IPS DF 4.7 (cell line): Measurements from ENCODE around the gene OPN4.

Experiments
- DNase-seq: peaks from one replicate; pipeline ENCODE4 v3.0.0-alpha.2; 2013; ENCODE audit warnings: low spot score; ENCODE audit errors: extremely low read depth

OPN4 gene

DNA sequence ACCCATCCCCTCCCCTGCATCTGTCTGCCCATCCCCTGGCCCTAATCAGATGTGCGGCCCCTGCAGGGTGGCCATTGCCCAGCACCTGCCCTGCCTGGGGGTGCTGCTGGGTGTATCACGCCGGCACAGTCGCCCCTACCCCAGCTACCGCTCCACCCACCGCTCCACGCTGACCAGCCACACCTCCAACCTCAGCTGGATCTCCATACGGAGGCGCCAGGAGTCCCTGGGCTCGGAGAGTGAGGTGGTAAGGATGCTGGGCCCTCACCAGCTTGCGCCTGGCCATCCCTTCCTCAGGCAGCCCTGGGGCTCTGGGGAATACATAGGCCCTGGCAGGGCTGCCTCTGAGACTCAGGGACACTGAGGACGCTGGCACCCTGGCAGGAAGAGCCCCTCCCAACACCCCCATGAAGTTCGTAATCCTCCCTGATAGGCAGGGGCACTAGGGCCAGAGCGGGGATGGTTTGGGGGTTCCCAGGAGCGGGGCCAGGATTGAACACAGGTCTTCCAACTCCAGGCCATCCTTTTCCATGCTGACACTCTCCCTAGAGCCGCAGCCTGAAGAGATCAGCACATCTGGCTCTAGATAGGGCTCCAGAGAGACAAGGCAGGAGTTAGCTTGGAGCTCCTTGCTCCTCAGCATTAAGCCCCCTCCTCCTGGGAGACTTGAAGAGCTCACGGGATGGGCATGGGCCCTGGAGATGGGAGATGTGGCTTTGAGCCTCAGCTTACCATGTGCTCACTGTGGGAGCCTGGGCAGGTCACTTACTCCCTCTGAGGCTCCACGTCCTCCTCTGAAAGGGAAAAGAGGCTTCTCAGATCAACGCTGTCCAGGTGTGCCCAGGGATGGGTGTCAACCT lies 8.1 kb downstream of the OPN4 start:
- no peak for DNase-seq

- no peak for DNase-seq
Measured at GRCh38 chr10:86663046-86663345, 8.6 kb downstream of the OPN4 start.

DNA sequence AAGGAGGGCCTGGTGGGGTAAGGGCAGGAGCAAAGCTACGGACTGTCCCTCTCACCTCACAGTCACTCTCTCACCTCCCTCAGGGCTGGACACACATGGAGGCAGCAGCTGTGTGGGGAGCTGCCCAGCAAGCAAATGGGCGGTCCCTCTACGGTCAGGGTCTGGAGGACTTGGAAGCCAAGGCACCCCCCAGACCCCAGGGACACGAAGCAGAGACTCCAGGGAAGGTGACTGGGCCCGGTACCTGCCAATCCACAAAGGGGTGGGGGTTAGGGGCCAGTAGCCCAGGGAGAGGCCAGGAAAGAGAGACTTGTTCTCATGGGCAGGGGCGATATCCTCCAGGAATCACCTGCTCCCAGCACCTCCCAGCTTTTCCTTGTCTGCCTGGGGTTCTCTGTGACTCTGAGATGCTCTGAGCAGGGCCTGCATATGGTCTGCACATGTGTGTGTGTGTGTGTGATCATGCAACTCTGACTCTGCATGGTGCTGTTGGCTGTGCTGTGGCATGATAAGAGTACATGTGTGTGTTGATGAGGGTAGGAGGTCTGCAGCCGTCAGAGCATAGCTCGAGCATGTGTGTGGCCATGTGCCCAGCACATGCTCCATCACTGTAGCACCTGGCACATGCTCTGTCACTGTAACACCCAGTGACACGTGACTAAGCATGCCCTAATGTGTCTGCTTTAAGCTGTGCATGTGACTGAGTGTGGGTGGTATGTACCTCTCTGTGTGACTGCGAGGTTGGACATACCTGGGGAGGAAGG lies 9.4 kb downstream of the OPN4 start:
- DNase-seq, result no peak

DNA sequence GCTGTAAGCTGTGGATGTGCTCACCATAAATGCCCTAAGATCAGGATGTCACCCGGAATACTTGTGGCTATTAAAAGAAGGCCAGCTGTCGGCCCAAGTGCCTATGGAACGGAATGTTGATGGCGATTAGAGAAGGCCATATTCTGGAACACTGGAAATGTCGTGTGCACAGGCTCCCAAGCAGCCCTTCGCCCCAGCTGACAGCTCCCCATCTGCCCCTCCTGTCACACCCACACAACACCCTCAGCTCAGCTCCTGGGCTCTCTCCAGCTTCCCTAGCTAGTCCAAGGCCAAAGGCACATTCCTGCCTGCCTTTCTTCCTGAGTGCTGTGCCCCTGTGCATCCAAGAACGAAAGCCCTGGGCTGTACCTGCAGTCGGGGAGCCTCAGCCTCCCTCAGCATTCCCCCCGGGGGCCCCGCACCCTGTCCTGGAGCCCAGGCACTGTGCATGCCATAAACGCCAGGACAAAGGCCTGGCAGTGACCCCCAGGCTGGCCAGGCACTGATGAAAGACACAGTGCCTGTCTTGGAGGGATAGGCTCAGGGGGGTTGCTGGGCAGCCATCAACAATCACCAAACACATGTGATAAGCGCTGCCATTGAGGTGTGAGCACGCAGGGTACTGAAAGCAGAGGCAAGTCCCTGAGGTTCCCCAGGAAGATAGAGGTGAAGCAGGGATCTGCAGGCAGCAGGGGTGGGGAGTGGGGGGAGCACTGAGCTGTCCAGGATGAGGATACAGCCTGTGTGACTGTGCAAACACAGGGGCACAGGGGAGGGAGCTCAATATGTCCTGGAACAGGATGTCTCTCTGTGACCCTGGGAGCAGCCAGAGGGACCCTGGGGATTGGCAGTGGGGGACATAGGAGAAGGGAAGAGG lies 10.2 kb downstream of the OPN4 start:
- no peak for DNase-seq

DNA sequence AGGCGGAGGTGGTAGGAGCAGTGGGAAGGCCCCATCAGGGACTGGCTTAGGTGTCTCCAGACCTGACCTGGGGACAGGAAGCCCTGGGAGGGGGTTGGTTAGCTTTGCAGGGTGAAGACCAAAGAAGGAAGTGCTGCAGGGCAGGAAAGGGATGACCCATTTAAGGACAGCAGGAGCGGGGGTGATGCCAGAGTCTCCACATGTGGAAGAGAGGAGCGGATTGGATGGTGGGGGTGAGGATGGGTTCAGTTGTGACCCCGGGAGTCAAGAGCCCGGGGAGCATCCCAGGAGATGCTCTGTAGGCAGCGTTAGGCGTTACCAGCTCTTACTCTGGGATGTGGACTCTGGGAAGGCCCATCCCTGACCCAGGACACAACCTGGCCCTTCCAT lies 10.9 kb downstream of the OPN4 start:
- DNase-seq, result no peak

GRCh38 chr10:86665868-86666267 lies 11.5 kb downstream of the OPN4 start:
- DNase-seq, result no peak

- DNase-seq, result no peak
Measured at GRCh38 chr10:86666538-86666937, 12.2 kb downstream of the OPN4 start.

DNA sequence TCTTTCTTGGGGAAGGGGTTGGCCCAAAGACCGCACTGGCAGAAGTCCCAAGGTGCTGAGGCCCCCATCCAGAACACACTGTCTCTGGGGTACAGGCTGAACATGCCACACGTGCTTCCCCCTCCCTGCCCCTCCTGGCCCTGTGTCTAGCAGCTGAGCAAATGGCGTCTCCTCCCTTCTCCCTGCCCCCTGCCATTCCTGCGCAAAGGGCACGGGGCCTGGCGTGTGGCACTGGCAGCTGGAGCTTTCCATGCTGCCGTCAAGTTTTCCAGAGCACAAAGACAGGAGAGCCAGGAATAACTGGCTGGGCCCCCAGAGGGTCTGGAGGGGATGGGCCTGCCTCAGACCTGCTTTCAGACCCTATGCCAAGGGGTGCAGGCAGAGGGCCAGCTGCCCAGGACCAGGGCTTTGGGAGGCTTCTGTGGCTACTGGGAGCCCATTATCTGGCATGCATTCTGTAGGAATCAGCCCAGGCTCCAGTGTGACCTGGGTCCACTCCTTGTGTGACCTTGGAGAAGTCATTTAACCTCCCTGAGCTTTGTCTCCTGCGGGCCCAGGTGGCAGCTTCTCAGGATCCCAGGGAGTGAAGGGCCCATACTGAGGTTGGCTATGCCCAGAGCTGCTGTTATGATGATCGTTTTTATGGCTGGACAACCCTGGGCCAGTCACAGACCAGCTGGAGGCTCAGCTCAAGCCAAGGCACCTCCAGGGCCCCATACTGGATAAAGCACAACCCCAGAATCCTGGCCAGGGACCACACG lies 13.3 kb downstream of the OPN4 start:
- no peak for DNase-seq

DNA sequence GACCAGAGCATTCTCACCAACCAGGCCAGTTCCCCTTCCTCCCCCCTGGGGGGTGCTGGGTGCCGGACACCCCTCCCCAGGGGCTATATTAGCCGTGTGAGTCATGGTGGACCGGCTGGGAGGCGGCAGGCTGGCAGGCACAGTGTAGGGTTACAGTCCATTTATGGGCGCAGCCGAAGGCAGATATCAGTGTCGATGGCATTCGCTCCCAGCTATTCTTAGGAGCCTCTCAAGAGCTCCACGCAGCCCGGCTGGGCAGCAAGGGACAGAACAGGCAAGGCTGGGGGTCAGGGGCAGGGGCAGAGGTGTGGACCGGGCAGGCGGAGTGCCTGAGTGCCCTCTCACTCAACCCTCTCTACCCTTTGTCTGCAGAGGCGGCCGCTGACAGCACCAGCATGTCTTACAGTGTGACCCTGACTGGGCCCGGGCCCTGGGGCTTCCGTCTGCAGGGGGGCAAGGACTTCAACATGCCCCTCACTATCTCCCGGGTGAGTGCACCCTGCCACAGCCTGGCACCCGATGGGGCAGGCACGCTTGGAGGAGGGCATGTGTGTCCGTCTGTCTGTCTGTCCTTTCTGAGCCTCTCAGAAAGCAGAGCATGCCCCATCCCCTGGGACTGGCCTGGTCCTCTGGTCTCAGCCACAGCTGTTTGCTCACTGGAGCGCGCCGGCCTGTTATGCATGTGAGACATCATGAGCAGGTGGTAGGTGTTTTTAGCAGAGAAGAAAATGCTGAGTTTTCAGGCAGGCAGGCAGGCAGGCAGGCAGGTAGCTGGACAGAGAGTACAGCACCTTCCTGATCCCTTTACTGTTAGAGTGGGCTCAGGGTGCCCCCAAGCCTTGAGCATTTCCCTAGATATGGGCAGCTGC lies 14.2 kb downstream of the OPN4 start, which contains the start of gene LDB3:
TSS of gene LDB3 (plus strand) at position 215 of the 869 bp plus-strand sequence. CDS start at position 396, 181 bp downstream.
- no peak for DNase-seq

- DNase-seq, result no peak
Measured at GRCh38 chr10:86670290-86670811, 16.0 kb downstream of the OPN4 start.

DNA sequence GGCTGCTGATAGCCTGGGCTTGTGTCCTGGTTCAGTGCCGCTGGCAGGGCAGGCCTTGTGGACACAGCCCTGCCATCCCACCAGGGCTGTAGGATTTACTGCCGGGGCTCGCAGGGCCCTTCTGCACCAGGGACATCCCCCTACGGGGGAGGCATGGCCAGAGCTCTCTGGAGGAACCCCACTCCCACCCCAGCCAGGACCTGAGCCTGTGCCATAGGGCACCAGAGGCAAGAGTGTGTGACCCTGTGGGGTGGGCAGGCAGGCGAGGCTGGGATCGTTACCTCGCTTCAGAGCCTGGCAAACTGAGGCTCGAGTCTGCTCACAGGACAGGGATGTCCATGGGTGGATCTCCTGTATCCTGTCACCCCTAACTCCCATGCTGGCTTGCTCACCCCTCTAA lies 16.5 kb downstream of the OPN4 start:
- DNase-seq, result no peak

GRCh38 chr10:86671419-86671818 lies 17.1 kb downstream of the OPN4 start:
- DNase-seq, result no peak

- DNase-seq, result no peak
Measured at GRCh38 chr10:86671985-86672710, 17.8 kb downstream of the OPN4 start.

DNA sequence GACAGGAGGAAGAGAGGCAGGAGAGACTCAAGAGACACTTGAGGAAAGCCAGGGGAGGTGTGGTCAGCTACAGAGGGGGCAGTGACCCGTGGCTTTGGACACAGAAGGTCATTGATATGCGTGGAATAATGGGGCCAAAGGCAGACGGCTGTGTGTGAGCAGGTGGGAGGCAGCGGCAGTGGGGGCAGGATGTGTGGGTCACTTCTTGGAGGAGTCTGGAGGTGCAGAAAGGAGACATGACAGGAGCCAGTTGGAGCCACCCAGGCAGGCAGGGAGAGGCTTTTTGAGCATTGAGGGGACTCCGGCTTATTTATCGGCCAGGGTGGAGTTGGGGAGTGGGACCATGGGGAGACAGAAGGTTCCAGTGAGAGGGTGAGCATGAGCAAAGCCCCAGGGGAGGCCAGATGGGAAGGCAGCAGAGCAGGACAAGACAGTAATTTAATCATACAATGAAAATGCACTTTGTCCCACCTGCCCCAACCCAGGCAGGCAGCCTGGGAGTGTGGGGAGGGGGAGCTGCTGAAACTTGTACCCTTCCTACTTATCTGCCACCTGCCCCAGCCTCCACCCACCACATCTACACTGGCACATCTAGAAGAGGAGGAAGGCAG lies 19.0 kb downstream of the OPN4 start:
- no peak for DNase-seq

DNA sequence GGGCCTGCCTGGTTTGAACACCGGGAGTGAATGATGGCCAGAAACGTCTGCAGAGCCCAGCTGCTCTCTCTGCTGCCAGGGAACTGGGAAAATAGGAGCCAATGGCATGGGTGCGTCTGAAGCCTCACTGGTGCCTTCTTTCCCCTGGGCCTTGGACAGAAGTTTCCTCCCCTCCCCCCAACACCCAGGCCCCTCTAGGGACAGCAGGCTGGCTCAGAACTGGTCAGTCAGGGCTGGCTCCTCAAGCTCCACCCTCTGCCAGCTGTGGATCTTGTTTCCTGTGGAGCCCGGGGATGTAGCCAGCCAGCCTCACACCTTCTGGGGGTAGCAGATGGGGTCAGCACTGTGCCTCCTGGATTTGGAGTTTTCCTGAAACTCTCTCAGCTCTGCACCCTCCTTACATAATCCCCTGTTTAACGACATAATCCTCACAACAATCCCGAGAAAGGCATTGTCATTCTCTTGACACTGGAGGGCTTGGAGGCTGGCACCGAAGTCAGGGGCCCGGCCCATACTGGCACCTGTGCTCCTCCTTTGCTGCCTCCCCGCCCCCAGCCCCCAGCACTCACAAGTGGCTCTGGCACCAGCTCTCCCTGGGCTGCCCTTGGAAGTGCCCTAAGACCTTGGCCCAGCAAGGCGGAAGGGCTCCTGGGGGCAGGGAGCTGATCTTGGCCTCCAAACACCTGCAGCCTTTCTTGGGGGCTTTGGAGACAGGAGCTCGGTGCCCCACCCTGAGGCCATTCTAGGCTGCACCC lies 19.7 kb downstream of the OPN4 start:
- no peak for DNase-seq

- no peak for DNase-seq
Measured at GRCh38 chr10:86674912-86675311, 20.6 kb downstream of the OPN4 start.

DNA sequence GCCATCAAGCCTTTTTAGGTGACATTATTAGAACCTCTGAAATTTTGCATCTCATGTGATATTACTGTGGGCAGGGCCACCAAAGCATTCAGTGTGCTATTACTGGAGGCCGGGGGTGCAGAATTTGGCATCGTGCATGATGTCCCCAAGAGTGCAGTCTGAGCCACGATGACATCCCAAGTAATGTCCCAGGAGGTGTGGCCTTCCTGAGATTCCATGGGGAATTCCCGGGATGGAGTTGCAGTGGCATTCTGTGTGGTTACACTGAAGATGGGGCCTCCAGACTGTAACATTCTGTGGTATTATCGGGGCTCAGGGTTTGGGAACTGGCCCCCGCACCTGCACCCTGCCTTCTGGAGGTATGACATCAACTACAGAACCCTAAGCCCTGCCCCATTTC lies 23.0 kb downstream of the OPN4 start:
- no peak for DNase-seq
